MG63 (cell line): ENCODE measurements around the gene ZSWIM1. TPM values are rescaled to one million over a fixed set of nuclear protein-coding genes. Genes with fewer than 3 reads are reported as not detected.
A peak's percentile ranks its signal among the peaks of the same experiment; 100 is the strongest.

Experiments used
- DNase-seq: peaks from one replicate; pipeline ENCODE4 v3.0.0-alpha.2; 2020
- H3K27me3 ChIP-seq: fragments of 250-450 bp; sonication (Bioruptor Pico); 2 replicates; pipeline ENCODE4 v1.5.1; 2020; ENCODE audit warnings: mild to moderate bottlenecking, moderate library complexity
- H3K36me3 ChIP-seq: fragments of 250-450 bp; sonication (Bioruptor Pico); 2 replicates; pipeline ENCODE4 v1.5.1; 2020; ENCODE audit warnings: mild to moderate bottlenecking, moderate library complexity
- H3K4me3 ChIP-seq: fragments of 250-450 bp; sonication (Bioruptor Pico); 2 replicates; pipeline ENCODE4 v1.5.1; 2020; ENCODE audit warnings: mild to moderate bottlenecking, moderate library complexity
- H3K9me3 ChIP-seq: fragments of 250-450 bp; sonication (Bioruptor Pico); 2 replicates; pipeline ENCODE4 v1.5.1; 2020; ENCODE audit warnings: mild to moderate bottlenecking, moderate library complexity
- total RNA-seq: library from RNA; depleted of rRNA; stranded (reverse); fragments of >200 nt; shearing (Covaris generic); gene quantifications from 2 replicates; pipeline ENCODE4 v1.2.3, GENCODE V29; 2014; ENCODE audit warnings: low replicate concordance

Gene ZSWIM1
- total RNA-seq, 1 experiment from 2014 or later: 8.5 TPM

DNA sequence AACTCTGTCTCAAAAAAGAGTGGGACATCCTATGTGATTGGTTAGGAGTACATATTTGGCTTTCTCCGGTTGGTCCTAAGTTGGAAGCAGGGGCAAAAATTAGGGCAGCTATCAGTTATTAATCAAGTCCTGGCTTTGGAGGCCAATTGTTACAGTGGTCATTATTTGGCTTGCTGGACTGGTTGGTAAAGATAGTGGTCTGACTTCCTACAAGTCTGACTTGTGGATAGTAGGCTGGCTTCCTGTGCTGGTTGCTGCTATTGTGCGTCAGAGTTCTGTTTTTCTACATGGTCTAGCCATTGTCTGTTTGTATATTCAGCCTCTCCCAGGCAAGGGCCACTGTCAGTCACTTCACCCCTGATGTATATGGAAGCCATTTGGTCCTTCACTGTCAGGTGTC, 30.8 kb upstream of the ZSWIM1 start:
- Histone ChIP-seq H3K9me3 (no peaks in the 10 kb centered on the region), H3K27me3 (no peaks in the 10 kb centered on the region), H3K36me3 (peaks cover 33% of the 10 kb centered on the region), H3K4me3 (no peak overlapping the region)
- no peak for DNase-seq

DNA sequence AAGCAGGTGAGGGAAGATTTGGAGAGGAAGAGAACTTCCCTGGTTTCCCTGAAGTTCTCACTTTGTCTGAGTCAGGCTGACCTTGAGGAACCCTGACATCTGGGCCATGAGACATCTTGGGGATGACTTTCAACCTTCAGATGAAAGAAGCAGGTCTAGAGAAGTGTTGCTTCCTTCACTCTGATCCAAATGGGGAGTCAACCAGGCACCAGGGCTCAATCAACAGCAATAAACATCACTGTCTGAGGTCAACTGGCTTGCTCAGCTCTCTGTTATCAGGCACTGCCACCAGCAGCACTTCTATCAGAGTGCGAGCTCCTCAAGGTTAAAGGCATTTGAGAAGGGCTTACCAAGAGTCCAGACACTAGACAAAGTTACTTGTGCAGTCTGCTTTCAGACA, 30.1 kb upstream of the ZSWIM1 start:
- Histone ChIP-seq H3K27me3 (no peaks in the 10 kb centered on the region), H3K9me3 (no peaks in the 10 kb centered on the region), H3K36me3 (peaks cover 28% of the 10 kb centered on the region), H3K4me3 (no peak overlapping the region)
- no peak for DNase-seq

DNA sequence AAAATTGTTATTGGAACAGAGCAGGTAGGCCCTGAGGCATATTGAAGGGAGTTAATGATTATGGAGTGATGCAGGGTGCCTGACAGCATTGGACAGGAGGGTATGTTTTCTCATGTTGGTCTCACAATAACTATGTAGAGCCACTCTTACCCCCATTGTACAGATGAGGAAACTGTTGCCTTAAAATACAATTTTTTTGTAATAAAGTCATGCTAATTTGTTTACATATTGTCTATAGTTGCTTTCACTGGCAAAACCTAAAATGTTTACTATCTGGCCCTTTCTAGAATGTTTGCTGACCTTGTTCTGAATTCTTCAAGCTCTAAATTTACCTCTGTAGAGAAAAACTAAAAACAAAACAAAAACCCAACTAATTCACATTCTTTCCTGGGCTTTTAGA, 29.5 kb upstream of the ZSWIM1 start:
- H3K27me3 ChIP-seq: no peaks in the 10 kb centered on the region
- H3K36me3 ChIP-seq: peaks cover 24% of the 10 kb centered on the region
- DNase-seq: no peak
- H3K9me3 ChIP-seq: no peaks in the 10 kb centered on the region
- no peak overlapping the region for H3K4me3 ChIP-seq

DNA sequence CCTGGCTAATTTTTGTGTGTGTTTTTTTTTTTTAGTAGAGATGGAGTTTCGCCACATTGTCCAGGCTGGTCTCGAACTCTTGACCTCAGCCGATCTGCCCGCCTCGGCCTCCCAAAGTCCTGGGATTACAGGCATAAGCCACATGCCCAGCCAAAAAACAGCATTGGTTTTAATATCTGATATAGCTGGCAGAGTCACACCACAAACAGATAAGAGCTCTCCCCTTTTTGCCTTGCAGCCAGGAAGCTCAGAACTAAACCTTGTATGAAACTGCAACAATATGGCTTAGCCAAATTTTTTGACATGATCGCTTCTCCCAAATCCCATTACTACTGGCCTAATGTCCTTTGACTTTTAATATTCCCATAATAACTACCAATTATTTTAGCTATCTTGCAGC, 28.7 kb upstream of the ZSWIM1 start:
- Histone ChIP-seq H3K9me3 (no peaks in the 10 kb centered on the region), H3K36me3 (peaks cover 17% of the 10 kb centered on the region), H3K27me3 (no peaks in the 10 kb centered on the region), H3K4me3 (no peak overlapping the region)
- DNase-seq: no peak

DNA sequence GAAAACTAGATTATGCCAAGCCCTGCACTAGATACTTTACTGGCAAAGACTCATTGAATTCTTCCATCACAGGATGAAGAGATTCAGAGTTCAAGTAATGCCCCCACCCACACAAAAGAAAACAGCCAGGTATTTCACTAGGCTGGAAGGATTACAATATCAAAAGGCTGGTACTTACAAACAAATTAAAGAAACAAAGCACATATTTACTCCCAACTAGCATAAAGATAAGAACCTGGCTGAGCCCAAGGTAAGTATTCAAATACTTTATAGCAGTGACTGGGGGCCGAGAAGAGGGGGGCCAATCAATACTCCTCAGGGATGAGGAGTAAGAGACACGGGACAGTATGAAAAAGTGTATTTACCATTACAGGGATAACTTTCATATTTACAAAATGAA, 27.5 kb upstream of the ZSWIM1 start:
- H3K9me3 ChIP-seq: no peaks in the 10 kb centered on the region
- peaks cover 14% of the 10 kb centered on the region for H3K36me3 ChIP-seq
- H3K27me3 ChIP-seq: no peaks in the 10 kb centered on the region
- H3K4me3 ChIP-seq: no peak overlapping the region
- no peak for DNase-seq

DNA sequence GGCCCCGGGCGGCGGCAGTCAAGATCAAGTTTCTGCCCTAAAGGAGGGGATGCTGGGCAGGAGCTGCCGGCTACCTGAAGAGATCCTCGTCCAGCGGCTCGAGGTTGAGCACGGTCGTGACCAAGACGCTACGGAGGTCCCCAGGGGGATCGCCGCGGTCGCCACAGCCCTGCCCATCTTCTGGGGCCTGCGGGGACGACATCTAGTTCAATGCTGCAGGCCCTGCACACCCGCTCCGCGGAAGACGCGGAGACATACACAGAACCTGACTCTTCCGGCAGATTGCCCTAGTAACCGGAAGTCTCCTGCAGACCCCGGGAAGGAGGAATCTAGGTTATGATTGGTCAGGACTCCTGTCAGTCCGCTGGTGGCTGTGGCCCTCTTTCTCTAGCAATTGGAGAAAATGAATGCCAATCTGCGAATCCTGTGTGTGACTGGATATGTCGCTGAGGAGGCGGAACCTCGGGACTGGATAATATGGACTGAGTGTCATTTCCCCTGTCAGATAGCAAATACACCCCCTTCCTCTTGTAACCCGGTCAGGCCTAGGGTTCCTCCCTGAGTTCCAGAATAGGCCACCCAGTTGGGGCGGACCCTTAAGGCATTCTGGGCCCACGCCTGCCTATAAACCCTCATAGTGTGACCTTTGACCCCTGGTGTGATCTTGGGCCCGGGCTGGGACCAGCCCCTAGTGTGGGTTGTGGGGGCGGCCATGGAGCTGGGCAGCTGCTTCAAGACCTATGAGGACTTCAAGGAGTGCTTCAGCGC, 23.7 kb upstream of the ZSWIM1 start, which contains the start of the genes ACOT8 and ZSWIM3:
ACOT8 (minus strand) TSS at position 279 of the 768 bp plus-strand sequence; CDS start at position 202, 77 bp downstream.
ZSWIM3 (plus strand) TSS at position 501 of the 768 bp plus-strand sequence; CDS start at position 713, 212 bp downstream.
- Histone ChIP-seq H3K27me3 (no peaks in the 10 kb centered on the region), H3K9me3 (no peaks in the 10 kb centered on the region), H3K36me3 (peaks cover 9% of the 10 kb centered on the region), H3K4me3 (peak within 1 kb of the TSS; percentile 79)
- peak; percentile 99 for DNase-seq

DNA sequence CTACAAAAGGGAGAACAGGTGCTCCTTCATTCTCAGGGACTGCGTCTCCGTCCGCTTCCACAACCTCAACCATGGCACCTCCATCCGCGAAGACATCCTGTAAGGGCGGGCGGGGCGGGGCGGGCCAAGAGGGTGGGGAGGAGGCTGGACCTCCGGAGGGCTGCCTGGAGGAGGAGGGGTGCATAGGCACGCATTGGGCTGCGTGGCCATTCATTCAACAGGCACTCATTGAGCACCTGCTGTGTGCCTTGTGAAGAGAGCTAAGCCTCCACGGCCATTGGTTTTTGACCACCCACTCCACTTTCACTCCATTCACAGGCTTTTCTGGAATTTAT, 23.2 kb upstream of the ZSWIM1 start:
- peaks cover 7% of the 10 kb centered on the region for H3K36me3 ChIP-seq
- H3K4me3 ChIP-seq: peak overlapping the region; percentile 79
- no peaks in the 10 kb centered on the region for H3K9me3 ChIP-seq
- no peaks in the 10 kb centered on the region for H3K27me3 ChIP-seq
- DNase-seq: peak; percentile 58

DNA sequence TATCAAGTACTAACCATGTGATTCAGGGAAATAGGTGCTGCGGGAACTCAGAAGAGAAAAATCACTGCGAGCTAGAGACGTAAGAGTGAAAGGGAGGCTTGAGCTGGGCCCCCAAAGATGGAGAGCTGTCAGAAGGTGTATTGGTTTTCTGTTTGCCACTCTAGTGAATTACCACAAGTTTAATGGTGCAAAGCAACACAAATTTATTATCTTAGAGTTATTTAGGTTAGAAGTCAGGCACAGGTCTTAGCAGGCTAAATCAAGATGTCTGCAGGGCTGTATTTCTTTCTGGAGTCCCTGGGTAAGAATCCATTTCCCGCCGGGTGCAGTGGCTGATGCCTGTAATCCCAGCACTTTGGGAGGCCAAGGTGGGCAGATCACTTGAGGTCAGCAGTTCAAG, 21.1 kb upstream of the ZSWIM1 start:
- Histone ChIP-seq H3K9me3 (no peaks in the 10 kb centered on the region), H3K4me3 (no peak overlapping the region), H3K27me3 (no peaks in the 10 kb centered on the region), H3K36me3 (no peaks in the 10 kb centered on the region)
- DNase-seq: no peak

DNA sequence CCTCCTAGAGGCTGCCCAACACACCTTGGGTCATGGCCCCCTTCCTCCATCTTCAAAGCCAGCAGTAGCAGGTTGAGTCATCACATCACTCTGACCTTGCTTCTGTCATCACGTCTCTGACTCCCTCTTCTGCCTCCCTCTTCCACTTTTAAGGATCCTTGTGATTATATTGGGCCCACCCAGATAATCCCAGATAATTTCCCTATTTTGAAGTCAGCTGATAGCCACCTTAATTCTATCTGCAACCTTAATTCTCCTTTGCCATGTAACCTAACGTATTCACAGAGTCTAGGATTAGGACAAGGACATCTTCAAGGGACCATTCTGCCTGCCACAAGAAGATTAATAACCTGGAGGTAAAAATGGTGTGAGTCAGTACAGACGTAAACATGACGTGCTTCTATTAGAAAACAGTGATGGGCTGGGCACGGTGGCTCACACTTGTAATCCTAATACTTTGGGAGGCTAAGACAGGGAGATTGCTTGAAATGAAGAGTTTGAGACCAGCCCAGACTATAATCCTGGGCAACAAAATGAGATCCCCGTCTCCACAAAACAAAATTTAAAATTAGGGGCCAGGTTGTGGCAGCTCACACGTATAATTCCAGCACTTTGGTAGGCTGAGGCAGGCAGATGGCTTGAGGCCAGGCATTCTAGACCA, 20.3 kb upstream of the ZSWIM1 start:
- H3K4me3 ChIP-seq: no peak overlapping the region
- no peaks in the 10 kb centered on the region for H3K36me3 ChIP-seq
- DNase-seq: no peak
- no peaks in the 10 kb centered on the region for H3K9me3 ChIP-seq
- no peaks in the 10 kb centered on the region for H3K27me3 ChIP-seq

DNA sequence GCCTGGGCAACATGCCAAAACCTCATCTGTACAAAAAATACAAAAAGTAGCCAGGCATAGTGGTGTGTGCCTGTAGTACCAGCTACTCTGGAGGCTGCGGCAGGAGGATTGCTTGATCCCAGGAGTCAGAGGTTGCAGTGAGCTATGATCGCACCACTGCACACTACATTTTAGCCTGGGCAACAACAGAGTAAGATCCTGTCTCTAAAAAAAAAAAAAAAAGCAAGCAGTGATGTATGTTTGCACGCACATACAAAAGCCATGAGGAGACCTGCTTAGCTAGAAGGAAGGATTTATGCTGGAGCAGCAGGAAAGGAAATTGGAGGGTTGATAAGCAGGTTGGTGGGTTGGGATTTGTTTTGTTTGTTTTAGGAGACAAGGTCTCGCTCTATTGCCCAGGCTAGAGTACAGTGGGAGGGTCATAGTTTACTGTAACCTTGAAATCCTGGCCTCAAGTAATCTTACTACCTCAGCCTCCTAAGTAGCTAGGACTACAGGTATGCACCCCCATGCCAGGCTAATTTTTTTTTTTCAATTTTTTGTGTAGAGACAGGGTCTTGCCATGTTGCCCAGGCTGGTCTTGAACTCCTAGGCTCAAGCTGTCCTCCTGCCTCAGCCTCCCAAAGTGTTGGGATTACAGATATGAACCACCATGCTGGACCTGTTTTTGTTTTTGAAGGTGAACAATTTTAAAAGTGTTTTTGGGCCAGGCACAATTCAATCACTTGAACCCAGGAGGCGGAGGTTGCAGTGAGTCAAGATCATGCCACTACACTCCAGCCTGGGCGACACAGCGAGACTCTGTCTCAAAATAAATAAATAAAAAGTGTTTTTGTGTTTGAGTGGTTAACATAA, 19.6 kb upstream of the ZSWIM1 start:
- no peak for DNase-seq
- no peaks in the 10 kb centered on the region for H3K9me3 ChIP-seq

DNA sequence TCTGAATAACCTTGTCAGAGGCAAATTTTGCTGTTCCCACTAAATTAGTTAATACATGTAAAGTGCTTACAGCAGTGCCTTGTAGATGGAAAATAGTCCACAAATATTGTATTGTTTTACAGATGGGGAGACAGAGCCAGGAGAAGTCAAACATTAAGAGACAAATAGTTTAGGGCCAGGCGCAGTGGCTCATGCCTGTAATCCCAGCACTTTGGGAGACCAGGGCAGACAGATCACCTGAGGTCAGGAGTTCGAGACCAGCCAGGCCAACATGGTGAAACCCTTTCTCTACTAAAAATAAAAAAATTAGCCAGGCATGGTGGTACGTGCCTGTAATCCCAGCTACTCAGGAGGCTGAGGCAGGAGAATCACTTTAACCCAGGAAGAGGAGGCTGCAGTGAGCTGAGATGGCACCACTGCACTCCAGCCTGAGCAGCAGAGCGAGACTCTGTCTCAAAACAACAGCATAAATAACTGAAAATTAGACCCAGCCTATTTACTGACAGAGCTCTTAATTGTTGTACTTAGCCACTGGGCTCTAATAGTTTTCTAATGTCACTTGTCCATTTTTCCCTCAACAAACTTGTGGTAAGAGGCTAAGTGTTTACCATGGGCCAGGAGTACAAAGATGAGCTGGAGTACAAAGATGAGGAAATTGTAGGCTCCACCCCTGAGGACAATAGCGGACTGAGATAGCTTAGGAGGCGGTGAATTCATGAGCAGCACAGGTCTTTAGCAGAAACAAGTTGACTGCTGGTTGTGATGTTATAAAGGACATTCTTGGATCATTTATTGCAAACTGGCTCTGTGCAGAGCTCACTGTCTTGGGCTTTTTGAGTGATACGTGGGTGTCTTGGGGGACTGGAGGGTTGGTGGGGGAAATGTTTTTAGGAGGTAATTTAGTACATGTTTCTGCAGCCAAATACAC, 17.2 kb upstream of the ZSWIM1 start:
- H3K36me3 ChIP-seq: no peaks in the 10 kb centered on the region
- no peaks in the 10 kb centered on the region for H3K9me3 ChIP-seq
- H3K27me3 ChIP-seq: no peaks in the 10 kb centered on the region
- no peak overlapping the region for H3K4me3 ChIP-seq
- DNase-seq: no peak

More for the DNA sequence above, 19.6 kb upstream of the ZSWIM1 start:
- Histone ChIP-seq H3K36me3 (no peaks in the 10 kb centered on the region), H3K27me3 (no peaks in the 10 kb centered on the region), H3K4me3 (no peak overlapping the region)

DNA sequence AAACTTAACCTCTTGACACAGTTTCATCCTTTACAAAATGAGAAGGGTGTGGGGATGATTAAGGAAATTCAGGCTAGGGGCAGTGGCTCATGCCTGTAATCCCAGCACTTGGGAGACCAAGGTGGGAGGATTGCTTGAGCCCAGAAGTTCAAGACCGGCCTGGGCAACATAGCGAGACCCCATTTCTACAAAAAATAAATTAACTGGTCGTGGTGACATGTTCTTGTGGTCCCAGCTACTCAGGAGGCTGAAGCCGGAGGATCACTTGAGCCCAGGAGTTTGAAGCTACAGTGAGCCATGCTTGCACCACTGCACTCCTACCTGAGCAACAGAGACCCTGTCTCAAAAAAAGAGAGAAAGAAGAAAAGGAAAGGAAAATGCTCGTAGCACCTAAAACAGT, 14.6 kb upstream of the ZSWIM1 start:
- H3K27me3 ChIP-seq: no peaks in the 10 kb centered on the region
- H3K4me3 ChIP-seq: no peak overlapping the region
- H3K9me3 ChIP-seq: no peaks in the 10 kb centered on the region
- no peaks in the 10 kb centered on the region for H3K36me3 ChIP-seq
- no peak for DNase-seq

DNA sequence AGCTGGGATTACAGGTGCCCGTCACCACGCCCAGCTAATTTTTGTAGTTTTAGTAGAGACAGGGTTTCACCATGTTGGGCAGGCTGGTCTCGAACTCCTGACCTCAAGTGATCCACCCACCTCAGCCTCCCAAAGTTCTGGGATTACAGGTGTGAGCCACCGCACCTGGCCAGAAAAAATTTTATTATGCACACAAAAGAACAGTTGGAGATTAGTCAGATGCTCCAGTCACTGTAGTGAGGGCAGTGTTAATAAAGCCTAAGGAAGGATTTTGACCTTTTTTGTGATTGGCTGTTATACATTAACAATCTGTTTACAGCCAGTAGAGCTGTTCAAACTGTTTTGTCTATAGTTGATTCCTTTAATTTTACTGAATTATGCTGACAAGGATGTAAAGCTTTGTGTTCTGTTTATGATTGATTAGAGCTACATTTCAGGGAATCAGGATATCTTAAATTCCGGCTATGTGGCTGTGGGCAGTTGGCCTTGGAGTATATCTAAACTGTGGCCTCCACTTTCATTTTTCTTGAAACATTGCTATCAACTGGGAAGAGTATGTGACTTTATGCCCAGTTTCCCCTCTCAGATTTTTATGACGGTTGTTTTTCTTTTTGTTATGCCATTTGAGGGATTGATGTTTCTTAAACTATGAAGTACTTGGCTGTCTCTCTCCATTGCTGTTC, 13.8 kb upstream of the ZSWIM1 start:
- H3K27me3 ChIP-seq: no peaks in the 10 kb centered on the region
- no peaks in the 10 kb centered on the region for H3K36me3 ChIP-seq
- no peak overlapping the region for H3K4me3 ChIP-seq
- no peaks in the 10 kb centered on the region for H3K9me3 ChIP-seq
- no peak for DNase-seq

DNA sequence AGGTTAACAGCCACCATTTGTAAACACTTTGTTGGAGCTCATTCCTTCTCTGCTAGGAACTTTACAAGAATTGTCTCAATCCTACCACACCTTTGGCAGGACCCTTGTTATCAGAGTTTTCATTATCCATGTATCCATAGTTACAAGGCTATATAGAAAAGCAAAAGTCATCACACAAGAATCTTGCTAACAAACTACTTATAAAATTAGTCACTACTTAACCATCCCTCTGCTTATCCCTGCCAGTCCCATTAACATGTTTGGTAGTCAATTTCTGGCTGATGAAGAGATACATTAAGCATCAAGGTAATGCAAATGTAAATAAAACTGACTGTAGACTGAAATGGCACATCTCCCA, 13.2 kb upstream of the ZSWIM1 start:
- H3K9me3 ChIP-seq: no peaks in the 10 kb centered on the region
- no peaks in the 10 kb centered on the region for H3K27me3 ChIP-seq
- H3K36me3 ChIP-seq: peaks cover 3% of the 10 kb centered on the region; the same call in 1 of the 2 replicates
- H3K4me3 ChIP-seq: no peak overlapping the region
- no peak for DNase-seq

DNA sequence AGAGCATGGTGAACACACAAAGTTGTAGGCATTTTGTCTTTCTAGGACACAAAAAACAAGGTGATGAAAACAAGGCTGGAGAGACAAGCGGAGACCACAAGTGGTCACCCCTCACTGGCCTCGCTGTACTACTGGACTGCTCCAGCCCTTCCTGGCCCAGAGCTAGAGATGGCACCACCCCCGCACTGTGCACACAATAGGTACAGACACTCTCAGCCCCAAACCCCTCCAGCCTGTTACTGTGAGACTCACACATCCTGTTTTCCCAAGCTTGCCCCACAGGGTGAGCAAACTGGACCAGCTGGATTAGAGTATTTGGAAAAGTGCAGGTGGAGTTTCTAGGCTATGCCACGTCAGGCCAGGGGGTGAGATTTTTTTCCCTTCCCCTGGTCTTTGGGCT, 8.4 kb upstream of the ZSWIM1 start:
- Histone ChIP-seq H3K36me3 (peaks cover 18% of the 10 kb centered on the region), H3K27me3 (no peaks in the 10 kb centered on the region), H3K4me3 (no peak overlapping the region), H3K9me3 (no peaks in the 10 kb centered on the region)
- DNase-seq: no peak
